ENCODE results near the gene NLRX1.

The NLRX1 gene

DNA sequence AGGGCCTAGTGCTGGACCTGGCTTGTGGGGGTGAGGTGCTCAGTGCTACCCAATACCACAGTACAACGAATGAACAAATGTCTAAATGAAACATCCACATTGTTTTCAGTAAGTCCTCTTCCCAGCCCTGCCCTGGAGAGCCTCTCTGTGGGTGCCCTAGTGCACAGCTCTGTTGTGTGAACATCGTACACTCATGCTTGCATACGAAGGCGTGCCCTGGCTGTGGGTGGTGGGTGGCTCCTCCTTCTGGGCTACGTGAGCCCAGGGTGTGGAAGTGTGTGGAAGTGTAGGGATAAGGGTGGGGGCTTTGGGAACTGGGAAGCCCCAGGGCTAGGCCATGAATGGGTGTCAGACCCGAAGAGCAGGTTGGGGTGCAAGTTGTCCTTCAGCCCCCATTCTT lies 592 bp upstream of the NLRX1 start:
- no peak overlapping the region for H3K4me3 ChIP-seq (ENCODE audit: low read depth, low read length)
- TF ChIP-seq, protein P1, sequence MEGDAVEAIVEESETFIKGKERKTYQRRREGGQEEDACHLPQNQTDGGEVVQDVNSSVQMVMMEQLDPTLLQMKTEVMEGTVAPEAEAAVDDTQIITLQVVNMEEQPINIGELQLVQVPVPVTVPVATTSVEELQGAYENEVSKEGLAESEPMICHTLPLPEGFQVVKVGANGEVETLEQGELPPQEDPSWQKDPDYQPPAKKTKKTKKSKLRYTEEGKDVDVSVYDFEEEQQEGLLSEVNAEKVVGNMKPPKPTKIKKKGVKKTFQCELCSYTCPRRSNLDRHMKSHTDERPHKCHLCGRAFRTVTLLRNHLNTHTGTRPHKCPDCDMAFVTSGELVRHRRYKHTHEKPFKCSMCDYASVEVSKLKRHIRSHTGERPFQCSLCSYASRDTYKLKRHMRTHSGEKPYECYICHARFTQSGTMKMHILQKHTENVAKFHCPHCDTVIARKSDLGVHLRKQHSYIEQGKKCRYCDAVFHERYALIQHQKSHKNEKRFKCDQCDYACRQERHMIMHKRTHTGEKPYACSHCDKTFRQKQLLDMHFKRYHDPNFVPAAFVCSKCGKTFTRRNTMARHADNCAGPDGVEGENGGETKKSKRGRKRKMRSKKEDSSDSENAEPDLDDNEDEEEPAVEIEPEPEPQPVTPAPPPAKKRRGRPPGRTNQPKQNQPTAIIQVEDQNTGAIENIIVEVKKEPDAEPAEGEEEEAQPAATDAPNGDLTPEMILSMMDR (IDR thresholded peaks at IDR 0.05; ENCODE audit: low read depth, low read length), result no peak

DNA sequence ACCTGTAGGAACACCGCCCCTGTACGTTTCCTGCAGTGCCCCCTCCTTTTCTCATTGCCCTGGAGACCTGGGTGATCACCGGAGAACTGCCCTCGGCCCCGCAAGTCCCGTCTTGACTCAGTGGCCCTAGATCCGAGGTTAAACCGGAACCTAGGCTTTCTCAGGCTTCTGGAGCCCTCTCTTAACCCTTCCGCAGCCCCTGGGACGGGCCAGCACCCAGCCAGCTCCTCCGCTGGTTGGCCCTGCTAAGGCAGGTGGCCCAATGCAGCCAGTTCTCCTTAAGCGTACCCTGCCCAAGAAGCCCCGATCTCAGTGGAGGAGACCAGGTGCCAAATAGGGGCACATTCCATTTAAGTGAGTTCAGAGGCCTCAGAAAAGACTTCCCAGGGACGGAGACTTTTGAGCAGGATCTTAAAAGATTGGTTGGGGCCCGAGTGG lies 776 bp downstream of the NLRX1 start:
- TF ChIP-seq, protein P1 (IDR thresholded peaks at IDR 0.05; ENCODE audit: low read depth, low read length), result no peak
- H3K4me3 ChIP-seq (ENCODE audit: low read depth, low read length), result peak overlapping the region; percentile 66

DNA sequence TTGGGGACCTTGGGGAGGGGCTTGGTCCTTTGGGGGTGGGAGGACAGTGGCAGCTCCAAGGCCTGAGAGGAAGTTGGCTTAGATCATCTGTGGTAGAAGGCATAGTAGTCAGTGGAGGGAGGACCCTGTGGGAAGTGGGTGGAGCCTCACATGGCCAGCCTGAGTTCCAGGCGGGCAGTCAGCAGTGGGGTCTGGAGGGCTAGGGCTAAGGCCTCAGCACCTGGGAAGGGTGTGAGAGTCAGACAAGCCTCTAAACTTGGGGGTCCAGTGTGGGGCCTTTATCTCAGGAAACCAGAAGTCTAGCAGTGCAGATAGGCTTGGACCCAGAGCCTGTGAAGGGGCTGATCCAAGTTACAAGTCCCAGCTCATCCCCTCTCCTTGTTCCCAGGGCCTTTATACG lies 4.0 kb downstream of the NLRX1 start:
- TF ChIP-seq, protein P1 (IDR thresholded peaks at IDR 0.05; ENCODE audit: low read depth, low read length), result no peak
- no peak overlapping the region for H3K4me3 ChIP-seq (ENCODE audit: low read depth, low read length)

DNA sequence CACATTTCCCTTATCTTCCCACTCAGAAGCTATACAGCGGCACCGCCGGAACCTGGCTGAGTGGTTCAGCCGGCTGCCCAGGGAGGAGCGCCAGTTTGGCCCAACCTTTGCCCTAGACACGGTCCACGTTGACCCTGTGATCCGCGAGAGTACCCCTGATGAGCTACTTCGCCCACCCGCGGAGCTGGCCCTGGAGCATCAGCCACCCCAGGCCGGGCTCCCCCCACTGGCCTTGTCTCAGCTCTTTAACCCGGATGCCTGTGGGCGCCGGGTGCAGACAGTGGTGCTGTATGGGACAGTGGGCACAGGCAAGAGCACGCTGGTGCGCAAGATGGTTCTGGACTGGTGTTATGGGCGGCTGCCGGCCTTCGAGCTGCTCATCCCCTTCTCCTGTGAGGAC lies 4.9 kb downstream of the NLRX1 start:
- TF ChIP-seq, protein P1 (IDR thresholded peaks at IDR 0.05; ENCODE audit: low read depth, low read length), result no peak
- no peak overlapping the region for H3K4me3 ChIP-seq (ENCODE audit: low read depth, low read length)

DNA sequence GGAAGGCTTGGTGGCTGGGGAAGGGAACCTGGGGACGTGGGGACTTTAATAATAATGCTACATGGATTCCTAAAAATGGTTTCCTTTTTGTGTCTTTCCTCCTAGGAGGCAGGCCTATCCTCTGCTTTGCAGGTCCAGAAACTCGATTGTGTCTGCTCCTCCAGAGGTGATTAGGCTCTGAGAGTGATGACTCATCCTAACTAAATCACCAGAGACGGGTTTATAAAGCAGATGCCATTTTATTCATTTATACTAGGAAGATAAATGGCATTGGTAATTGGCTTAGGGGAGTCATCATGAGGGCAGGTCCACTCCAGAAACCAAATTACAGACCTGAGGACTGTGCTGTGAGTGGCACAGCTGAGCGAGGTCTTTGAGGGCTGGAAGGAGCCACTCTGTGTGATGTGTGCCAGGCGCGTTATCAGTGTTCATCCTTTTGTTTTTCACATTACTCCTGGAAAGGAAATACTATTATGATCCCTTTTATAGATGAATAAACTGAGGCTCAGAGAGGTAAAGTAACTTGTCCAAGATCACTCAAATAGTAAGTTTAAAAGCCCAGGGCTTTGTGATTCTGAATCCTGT lies 7.1 kb downstream of the NLRX1 start:
- H3K4me3 ChIP-seq (ENCODE audit: low read depth, low read length), result no peak overlapping the region
- TF ChIP-seq, protein P1 (IDR thresholded peaks at IDR 0.05; ENCODE audit: low read depth, low read length), result no peak

DNA sequence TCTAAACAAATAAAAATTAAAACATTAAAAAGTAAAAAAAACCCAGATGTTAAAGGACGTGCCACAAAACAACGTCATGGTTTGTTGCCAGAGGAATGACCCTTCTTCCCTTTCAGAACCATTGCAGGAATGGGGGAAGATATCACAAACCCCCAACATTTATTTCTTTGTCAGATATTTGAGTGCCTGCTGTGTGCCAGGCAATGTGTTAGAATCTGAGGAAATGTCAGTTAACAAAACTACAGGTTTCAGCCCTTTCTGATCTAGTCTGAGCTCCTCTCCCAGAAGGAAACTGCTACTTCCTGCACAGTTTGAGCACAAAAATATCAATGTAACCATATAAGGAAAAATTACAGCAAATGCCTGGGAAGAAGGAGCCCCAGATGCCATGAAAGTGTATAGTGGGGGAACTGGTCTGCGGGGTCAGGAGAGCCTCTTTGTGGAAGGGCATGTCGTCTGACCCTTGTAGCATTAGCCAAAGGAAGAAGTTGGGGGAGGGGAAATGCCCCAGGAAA lies 9.7 kb downstream of the NLRX1 start:
- no peak overlapping the region for H3K4me3 ChIP-seq (ENCODE audit: low read depth, low read length)
- TF ChIP-seq, protein P1 (IDR thresholded peaks at IDR 0.05; ENCODE audit: low read depth, low read length), result no peak

DNA sequence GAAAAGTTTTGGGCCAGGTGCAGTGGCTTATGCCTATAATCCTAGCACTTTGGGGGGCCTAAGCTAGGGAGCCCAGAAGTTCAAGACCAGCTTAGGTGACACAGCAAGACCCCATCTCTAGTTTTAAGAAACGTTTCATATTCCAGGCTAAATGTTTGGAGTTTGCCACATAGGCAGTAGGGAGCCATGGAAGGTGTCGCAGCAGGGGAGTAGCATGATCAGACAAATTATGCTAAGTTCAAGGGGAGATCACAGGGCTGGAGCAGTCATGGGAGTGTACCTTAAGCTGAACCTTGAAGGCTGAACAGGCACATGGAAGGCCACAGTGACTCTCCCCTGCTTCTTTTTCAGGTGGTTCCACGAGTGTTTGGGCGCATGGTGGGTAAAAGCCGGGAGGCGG lies 10.8 kb downstream of the NLRX1 start:
- TF ChIP-seq, protein P1 (IDR thresholded peaks at IDR 0.05; ENCODE audit: low read depth, low read length), result no peak

More for the DNA sequence above, 10.8 kb downstream of the NLRX1 start:
- H3K4me3 ChIP-seq (ENCODE audit: low read depth, low read length), result no peak overlapping the region

All from WI38 (cell line).